HS-5 (cell line): ENCODE measurements around the gene EPHA2.

Experiments
- DNase-seq: peaks from one replicate; pipeline ENCODE4 v3.0.0-alpha.2; 2012; ENCODE audit warnings: low read depth

EPHA2 gene

GRCh38 chr1:16092097-16092922 lies 63.6 kb downstream of the EPHA2 start:
- DNase-seq = no peak

GRCh38 chr1:16091296-16091695 lies 64.6 kb downstream of the EPHA2 start:
- no peak for DNase-seq

- no peak for DNase-seq
These were observed 65.6 kb downstream of the EPHA2 start for GRCh38 chr1:16090076-16090826.

- DNase-seq = no peak
These were observed 66.9 kb downstream of the EPHA2 start for GRCh38 chr1:16088996-16089395.

GRCh38 chr1:16088351-16088911 lies 67.4 kb downstream of the EPHA2 start:
- DNase-seq = no peak

- no peak for DNase-seq
These were observed 68.1 kb downstream of the EPHA2 start for GRCh38 chr1:16087733-16088132.

GRCh38 chr1:16085522-16085921 lies 70.3 kb downstream of the EPHA2 start:
- DNase-seq = no peak

GRCh38 chr1:16083486-16083885 lies 72.4 kb downstream of the EPHA2 start:
- no peak for DNase-seq

GRCh38 chr1:16082283-16083038 lies 73.4 kb downstream of the EPHA2 start:
- DNase-seq = no peak

- DNase-seq = no peak
These were observed 74.2 kb downstream of the EPHA2 start for GRCh38 chr1:16081636-16082035.

GRCh38 chr1:16080422-16081150 lies 75.3 kb downstream of the EPHA2 start:
- DNase-seq = no peak

- peak; percentile 43 for DNase-seq
These were observed 76.8 kb downstream of the EPHA2 start for GRCh38 chr1:16078925-16079656.

GRCh38 chr1:16077406-16078245 lies 78.2 kb downstream of the EPHA2 start:
- no peak for DNase-seq

- DNase-seq = no peak
These were observed 79.0 kb downstream of the EPHA2 start for GRCh38 chr1:16076865-16077238.

GRCh38 chr1:16076031-16076864 lies 79.6 kb downstream of the EPHA2 start:
- peak; percentile 89 for DNase-seq

GRCh38 chr1:16075337-16076030 lies 80.4 kb downstream of the EPHA2 start:
- DNase-seq = no peak
